NCI-H2081 treated with DMSO at 0.1 percent for 48 hours (cell line): ENCODE results near the gene AANAT.

Experiments
- DNase-seq: peaks from one replicate; lab custom pipeline; 2025; lab: John Stamatoyannopoulos, UW

The AANAT gene

DNA sequence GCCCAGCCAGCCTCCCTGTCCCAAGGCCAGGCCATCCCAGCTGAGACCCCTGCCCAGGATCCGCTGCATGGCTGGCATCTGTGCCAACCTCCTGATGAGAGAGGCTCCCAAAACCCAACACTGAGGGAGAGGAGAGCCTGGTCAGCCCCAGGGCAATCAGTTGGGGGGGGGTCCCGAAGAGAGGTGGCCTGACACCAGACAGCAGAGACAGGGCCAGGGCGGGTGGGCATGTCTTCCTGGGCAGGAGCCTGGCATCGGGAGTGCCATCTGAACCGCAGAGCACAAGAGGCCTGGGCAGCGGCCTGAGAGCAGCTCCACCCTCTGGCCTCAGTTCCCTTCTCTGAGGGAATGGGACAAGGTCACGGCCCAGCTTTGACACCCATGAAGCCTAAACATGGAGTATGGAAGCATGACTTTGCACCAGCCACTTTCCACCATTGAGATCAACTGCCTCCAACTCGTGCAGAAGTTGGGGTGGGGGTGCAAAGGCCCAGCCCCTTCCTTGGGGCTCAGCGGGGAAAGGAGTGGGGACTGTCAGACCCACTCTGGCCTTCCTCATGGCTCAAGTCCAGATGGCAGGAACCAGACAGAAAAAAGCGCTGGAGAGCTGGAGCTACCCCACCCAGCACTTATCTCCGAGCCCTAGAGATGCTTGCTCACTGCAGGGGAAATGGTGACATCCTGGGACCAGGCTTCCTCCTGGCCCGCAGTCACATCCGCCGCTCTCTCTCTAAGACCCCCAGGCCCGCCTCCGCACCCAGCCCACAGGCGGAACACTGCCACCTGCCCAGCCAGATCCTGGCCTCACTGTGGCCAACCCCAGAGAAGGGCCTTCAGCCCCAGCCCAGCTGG, 24.1 kb downstream of the AANAT start:
- DNase-seq = no peak

DNA sequence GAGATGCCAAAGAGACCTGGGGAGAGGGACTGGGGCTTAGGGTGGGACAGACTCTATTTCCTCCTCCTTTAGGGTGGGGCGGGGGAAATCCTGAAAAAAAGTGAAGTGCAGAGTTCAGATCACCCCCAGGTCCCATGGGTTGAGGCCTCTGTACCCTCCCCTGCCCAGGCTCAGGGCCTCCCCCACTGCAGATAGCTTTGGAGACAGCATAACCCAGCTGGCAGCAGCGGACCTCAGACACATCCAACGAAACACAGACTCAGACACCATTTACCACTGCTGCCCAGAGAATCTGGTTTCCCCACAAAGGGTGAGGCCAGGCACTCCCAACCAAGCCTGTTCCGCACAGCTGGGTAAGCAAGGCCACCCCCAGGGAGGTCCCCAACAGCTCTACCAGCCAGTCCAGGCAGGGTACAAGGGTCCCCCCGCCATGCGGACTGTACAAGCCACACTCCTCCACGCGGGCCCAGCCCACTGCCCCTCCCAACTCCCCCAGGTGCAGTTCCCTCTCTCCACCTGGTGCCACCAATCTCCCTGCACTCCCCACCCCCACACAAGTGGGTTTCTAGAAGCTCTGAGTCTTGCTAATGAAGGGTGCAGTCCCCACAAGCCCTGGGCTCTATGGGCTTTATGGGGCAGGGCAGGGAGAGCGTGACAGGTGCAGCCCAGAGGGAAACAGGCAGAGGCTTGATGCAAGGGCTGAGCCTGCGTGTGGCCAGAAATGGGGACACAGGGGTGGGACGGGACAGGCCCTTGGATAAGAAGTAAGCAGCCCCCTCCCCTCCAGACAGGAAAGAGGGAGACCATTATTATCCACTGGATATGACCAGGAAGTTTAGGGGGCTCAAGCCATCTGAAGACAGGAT, 25.0 kb downstream of the AANAT start:
- no peak for DNase-seq

DNA sequence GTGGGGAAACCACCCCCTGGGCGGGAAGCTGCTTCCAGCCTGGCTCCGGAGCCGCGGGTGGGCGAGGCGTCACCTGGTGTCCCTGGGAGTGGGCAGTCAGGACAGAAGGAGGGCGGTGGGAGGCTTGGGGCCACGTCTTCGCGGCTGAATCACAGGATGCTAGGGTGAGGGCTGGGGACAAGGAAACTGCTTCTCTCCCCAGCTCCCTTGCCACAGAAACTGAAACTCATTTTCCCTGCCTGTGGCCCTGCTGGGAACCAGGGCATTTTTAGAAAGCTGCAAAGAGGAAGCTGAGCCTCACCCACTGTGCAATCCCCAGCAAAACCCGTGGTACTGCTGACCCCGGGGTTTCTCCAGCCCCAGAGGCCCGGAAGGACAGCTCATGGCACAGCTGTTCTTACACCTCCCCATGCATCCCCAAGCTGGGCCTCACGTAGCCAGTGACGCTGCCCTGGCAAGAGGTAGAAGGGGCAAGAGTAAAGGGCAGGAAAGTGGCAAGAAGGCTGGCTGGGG, 25.6 kb downstream of the AANAT start:
- no peak for DNase-seq

DNA sequence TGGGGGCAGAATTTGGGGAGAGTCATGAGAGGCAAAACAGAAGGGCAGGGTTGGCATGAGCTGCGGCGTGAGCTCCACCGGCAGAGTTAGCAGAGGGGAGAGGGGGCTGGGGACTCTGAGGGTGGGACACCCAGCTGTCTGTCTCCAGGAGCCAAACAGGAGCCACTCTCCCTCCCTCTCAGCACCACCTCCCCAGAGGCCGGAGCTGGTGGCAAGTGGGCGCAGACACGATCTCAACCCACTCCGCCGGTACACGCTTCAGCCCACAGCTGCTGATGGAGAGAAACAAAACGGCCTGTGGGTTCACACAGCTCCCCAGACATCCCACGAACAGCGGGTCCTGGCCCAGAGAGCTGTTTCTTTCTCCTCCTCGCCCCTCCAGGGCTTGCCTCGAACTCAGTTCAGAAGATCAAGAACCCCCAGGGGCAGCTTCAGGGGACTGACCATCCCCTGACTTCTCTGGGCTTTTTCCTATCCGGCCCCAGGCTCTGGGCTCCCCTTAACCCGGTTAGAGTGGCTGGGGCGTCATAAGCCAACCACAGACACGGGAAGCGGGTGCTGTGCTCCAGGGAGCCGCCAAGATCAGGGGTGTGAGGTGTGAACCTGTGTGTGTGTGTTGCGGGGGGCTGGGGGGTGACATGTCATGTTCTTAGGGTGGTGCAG, 26.2 kb downstream of the AANAT start:
- no peak for DNase-seq

DNA sequence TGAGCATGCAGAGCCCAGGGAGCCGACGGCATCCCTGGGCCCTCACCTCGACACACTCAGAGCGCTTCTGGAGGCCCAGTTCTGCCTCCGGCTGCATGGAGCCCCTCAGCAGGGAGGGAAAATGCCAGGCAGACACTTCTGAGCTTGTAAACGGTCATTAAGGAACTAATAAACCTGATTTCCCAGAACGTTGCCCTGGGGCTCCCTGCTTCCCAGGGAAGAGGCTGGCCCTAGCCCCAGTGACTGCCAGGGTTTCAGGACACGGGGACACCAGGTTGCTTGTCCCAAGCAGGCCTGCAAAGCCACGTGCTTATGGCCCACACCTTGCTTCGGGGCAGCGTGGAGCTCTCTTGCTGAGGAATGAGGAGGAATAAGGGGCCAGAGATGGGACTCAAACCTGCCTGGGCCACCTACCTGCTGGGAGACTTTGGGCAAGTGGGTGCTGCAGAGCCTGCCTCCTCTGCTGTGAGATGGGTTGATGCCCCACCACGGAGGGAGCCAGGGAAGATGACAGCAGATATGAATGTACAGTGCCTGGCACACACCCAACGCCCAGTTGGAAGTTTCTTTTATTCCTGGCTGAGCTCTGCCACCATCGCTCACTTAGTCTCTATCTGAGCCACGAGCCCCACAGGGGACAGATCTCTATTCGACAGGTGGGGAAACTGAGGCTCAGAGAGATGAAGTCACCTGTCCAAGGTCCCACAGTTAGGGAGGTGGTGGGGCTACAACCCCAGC, 28.4 kb downstream of the AANAT start:
- DNase-seq = no peak

DNA sequence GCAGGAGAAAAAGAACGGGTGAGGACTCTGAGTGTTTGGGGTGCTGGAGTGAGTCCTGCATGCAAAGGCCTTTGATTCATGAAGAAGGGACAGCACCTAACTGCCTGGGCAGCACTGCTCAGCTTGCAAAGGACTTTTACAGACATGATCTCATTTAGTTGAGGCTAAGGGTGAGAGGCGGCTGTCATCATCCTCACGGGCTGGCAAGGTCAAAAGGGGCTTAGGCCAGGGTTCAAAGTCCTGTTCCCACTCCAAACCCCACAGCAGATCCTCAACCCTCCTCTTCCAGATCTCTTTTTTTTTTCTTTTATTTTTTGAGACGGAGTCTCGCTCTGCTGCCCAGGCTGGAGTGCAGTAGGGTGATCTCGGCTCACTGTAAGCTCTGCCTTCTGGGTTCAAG, 29.1 kb downstream of the AANAT start:
- no peak for DNase-seq

DNA sequence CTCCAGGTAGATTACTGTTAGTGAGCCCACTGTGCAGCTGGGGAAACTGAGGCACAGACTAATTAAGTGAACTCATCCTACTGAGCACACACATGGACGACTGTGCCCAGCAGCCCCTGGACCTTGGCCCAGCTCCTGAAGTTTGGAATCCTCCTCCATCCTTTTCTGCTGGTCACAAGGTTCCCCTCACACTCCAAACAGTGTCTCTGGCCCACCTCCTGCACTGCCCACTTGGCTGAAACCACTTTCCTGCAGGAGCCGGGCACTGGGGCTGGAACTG, 30.2 kb downstream of the AANAT start:
- DNase-seq = no peak

DNA sequence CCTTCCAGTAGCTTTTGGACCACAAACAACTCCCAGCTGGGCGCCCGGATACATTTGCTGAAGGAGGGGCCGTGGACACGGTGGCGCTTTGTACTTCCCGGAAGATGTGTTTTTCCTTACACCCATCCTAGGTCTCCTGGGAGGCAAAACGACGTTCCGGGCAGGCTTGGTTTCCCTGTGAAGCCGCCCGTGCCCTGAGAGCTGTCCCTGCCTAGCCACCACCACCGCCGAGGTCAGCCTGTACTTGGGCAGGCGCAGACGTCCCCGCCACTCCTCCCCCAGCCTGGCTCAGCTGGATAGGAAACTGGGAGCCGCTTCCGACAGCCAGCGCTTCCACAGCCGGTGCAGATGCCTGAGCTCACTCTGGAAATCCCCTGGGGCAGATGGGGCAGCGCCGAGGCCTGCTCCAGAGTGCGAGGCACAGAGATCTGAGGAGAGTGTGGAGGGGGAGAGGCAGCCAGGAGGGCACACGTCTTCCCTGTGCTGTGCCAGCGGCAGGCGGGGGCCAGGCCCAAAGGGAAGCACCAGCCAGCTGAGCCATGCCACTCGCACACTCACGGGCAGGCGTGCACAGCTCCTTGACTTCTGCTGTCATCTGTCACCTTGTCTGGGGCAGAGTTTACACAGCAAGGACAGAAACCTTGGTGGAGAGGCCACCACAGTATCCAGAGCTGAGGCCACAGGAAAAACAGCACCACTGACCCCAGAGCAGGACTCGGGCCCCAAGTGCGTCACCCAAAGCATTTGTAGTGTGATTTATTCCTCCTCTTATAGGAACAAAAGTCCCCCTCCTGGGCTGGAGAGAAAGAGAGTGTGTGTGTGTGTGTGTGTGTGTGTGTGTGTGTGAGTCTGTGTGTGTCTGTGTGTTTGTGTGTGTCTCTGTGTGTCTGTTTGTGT, 30.8 kb downstream of the AANAT start:
- DNase-seq = no peak

DNA sequence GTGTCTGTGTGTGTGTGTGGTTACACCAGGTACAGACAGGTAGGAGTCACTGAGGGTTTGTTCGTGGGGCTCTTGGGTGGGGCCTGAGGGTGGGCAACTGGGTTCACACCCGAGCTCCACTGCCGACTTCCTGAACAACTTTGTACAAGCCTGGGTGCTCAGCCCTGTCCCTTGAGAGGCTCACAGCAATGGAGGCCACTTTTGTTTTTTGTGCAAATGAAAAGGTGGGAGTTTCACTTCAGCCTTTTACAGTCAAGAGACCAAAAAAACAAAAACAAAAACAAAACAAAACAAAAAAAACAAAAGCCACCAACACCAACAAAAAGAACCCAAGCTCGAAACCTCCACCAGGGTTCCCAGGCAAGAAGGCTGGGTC, 31.5 kb downstream of the AANAT start:
- no peak for DNase-seq

DNA sequence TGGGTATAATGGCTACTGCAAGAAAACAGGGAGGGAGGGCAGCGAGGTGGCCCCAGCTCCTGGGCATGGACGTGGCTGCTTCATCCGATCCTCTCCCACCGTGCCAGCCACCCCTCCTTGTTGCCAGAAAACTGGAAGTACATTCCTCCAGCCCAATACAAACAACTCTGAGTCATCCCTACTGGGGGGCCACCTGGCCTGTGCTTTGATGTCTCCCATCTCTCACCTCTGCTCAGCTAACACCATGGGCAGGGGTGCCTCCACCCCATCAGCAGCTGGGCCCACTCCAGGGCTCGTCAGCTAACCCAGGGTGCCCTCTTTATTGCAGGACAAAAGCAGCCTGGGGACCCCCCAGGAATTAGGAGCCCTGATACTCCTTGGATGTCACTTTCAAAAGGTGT, 31.9 kb downstream of the AANAT start:
- no peak for DNase-seq

DNA sequence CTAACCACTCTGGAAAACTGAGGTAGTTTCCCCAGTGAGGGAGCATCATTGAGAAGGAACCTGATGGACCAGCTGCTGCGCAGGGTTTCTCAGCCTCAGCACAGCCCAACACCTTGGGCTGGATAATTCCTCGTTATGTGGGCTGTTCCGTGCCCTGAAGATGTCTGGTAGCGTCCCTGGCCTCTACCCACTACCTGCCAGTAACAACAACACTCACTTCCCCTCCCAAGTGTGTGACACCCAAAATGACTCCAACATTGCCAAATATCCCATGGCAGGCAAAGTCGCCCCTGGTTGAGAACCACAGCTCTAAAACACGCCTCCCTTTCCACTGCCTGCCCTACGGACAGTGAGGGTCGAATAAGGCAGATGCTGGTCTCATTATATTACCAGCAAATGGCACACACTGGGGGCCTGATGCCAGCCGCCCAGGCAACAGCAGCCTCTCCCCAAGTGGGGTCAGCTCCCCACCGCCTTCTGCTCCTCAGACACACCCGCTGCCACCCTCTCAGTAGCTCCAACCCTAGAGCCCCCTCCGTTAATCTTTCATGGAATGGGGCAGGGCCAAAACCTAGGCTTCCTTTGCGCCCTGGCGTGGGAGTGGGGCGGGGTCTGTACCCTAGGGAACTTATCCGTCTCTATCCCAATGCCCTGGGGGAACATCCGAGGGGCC, 32.8 kb downstream of the AANAT start:
- no peak for DNase-seq

DNA sequence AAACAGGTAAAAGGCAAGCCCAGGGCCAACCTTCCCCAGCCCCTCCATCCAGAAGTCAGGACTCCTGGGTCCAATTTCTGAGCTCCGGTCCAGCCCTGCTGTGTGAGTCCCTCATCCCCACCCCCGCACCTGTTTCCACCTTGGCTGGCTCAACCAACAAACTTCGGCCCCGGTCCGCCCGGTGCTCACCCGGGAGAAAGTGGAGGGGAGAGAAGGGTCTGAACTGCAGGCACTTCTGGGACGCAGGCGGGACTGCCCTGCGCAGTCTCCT, 33.3 kb downstream of the AANAT start:
- DNase-seq = no peak

DNA sequence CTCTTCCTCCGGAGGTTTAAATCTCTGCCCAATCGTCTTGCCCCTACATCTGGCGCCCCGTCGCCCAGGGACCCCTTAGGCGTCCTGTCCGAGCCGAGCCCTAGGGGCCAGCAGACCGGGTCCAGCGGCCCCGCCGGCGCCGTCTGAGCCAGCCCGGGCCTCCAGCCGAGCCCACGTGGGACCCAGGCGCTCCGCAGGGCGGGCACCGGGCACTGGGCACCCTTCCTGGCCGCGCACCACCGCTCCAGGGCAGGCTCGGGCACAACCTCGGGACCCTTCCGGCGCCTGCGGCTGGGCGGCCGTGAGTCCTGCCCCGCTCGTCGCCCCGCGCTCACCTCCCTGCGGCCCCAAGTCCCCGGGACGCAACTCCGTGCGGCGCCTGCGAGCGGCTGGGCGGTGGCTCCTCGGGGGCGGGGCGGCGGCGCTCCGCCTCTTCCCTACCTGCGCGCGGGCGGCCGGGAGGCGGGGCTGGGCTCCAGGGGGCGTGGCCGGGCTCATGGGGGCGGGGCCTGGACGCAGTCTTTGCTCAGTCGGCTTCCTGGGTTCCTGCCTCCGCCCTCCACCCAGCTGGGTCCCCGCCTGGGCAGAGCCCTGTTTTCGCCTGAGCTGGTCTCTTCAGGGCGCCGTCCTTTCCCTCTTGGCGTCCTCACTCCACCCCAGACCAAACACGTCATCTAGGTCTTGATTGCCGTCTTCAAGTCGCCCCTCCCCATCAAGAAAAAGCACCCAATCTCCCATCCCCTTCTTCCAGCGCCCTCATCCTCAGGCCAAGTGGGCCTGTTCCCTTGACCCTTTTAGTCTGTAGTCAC, 33.8 kb downstream of the AANAT start, which contains the start of gene RHBDF2:
Gene RHBDF2, minus strand, starts transcription at position 406 of the 809 bp plus-strand sequence. CDS start 19,899 bp downstream, outside the sequence.
- peak; percentile 48 for DNase-seq

DNA sequence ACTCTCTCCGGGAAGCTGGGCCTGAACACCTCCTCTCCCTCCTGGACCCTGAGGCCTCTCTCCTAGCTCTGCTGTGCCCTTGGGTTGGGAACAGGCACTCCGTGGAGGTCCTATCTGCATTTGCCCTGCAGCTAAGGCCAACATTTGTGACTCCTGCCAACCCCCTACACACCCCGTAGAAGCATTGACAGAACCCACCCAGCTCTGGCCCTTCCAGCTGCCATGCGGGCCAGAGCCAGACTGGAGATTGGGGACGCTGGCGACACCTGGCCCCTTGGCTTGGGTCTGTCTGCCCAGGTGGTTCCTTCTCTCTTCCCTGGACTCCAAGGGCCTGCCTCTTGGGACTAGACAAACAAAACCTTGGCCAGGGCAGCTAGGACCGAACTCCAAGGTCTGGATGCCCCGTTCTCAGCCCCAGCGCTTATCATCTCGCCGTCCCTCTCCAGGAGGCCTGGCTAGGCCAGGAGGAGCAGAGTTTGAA, 34.5 kb downstream of the AANAT start:
- no peak for DNase-seq

DNA sequence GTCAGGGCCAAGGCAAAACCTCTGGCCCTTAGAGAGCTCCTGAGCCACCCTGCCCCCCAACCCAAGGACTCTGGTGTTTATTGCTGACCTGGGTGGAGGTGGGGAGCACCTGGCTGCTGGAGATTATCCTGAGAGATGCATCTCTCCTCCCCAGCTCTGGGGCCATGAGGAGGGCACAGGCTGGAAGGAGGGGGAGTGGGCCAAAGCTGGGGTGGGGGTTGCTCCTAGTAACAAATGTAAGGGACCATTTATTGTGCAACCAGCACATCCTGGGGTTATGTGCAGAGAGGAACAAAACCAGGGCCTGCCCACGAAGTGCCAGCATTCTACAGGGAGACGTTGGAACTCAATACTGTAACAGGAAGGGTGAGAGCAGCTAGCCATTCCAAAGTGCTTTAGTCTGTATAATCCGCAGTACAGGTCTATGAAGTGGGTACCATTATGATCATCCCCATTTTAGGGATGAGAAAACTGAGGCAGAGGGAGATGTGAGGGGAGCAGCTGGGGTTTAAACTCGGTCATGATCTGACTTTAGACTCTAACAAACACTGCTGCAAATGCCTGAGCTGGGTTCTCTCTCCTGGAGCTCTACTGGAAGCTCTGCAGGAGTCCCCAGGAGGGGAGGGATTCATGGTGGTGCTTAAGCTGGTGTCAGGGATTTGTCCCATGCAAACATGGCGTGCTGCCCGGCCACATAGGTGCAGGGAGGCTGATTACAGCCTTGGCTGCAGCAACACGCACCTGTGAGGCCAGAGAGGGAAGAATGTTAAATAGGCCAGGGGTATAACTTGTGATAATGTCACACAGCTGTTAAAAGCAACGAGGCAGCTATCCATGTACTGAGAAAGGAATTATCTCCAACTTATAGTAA, 35.2 kb downstream of the AANAT start:
- no peak for DNase-seq

DNA sequence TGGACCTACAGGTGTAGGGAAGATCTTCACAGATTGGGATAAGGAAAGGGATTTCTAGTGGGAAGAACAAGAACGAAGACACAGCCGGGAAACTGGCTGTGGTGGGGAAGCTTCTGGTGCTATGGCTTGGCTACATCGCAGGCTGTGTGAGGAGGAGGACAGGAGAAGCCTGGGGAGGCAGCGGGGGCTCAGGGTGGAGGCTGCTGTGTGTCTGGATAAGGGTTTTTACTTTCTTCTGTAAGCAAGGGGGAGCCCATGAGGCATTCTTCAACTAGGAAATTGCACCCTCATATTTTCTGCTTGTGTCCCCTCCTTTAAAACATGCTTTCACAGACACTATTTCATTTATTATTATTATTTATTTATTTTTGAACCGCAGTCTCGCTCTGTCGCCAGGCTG, 36.7 kb downstream of the AANAT start:
- no peak for DNase-seq

DNA sequence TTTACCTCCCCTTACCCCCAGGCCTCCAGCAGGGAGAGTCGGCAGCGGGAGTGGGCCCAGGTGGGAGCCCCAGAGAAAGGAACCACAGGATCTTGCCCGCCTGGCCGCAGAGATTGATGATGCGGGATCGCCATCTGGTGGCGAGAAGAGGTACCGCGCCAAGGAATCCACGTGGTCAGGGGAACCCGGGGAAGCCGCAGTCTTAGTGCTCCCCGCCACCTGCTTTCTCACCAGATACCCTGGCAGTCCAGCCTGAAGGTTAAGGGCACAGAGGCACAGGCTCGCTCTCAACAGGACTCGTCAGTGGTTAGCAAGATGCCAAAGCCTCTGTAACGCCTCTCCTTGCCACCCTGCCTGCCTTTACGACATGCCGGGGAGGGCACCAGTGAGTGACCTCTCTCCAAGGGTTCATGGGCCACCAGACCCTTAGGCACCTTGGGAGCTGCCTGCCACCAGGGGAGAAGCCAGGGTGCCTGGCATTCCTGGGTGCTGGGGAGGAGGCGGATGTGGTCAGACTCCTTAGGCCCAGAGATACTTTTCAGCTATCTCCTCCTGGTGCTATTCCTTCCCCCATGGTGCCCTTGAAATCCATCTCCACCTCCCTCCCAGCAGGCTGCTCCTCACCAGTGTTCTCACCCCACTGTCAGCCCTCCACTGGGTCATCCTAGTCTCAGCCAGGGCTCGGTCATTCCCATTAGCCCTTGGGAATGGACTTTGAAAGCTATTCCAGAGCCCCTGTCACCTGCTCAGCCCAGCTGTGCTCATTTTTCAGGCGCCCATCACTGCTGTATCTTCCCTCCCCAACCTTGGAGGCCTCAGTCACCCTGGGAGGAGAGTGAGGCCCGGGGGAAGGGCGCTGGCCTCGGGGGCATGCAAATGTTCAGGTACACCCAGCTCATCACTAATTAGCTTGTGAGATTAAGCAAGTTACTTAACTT, 39.3 kb downstream of the AANAT start:
- DNase-seq = peak; percentile 38
